Type B pancreatic cell (in vitro differentiated cells): ENCODE results near the gene DAB1. TPM values are rescaled to one million over a fixed set of nuclear protein-coding genes. Genes with fewer than 3 reads are reported as not detected.

Experiments
- DNase-seq: peaks from one replicate; pipeline ENCODE4 v3.0.0; 2021; ENCODE audit warnings: mixed read lengths; ENCODE audit not compliant: unreplicated experiment; ENCODE audit errors: extremely low spot score
- H3K27ac Mint-ChIP-seq: 2 replicates; pipeline ENCODE4 v1.8.0; 2021; ENCODE audit warnings: mild to moderate bottlenecking, mixed read lengths
- H3K27me3 Mint-ChIP-seq: 2 replicates; pipeline ENCODE4 v1.8.0; 2021; ENCODE audit warnings: mixed read lengths
- H3K36me3 Mint-ChIP-seq: 2 replicates; pipeline ENCODE4 v1.8.0; 2021; ENCODE audit warnings: mixed read lengths
- H3K4me1 Mint-ChIP-seq: one replicate; pipeline ENCODE4 v1.8.0; 2021; ENCODE audit warnings: mixed read lengths; ENCODE audit not compliant: unreplicated experiment
- H3K4me3 Mint-ChIP-seq: 2 replicates; pipeline ENCODE4 v1.8.0; 2021; ENCODE audit warnings: mild to moderate bottlenecking, mixed read lengths
- H3K9me3 Mint-ChIP-seq: 2 replicates; pipeline ENCODE4 v1.8.0; 2021; ENCODE audit warnings: mixed read lengths
- total RNA-seq: library from RNA; stranded (reverse); gene quantifications from 2 replicates; pipeline ENCODE4 v1.2.1, GENCODE V29; 2021; ENCODE audit warnings: low replicate concordance
- TF ChIP-seq, protein P1 (sequence below): fragments of 200-600 bp; sonication (generic); conservative IDR thresholded peaks from 2 replicates; pipeline ENCODE4 v1.5.0; 2021; ENCODE audit warnings: antibody characterized with exemption, mild to moderate bottlenecking

DAB1 gene
- total RNA-seq, 1 donor from 2014 or later = 7.3 TPM

DNA sequence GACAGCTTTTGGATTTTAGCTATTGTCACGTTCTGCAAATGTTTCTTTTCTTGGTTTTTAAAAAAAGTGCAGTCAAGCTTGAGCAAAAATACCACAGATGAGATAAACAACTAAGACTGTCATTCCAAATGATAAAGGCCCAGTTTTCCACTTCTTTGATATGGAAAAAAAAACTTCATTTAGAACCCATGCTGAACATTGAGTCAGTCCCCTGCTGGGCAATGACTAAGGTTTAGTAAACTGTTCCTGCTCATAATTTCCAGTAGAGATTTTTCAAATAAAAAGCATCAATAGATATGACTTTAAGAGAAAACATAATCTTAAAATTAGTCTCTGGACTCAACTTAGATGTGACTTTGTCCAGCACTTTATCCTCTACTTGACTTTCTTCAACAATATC, 290.2 kb downstream of the DAB1 start:
- no peak overlapping the region for H3K27ac Mint-ChIP-seq
- H3K4me1 Mint-ChIP-seq = no peaks in the 10 kb centered on the region
- DNase-seq = no peak
- peaks cover 15% of the 10 kb centered on the region for H3K27me3 Mint-ChIP-seq
- H3K36me3 Mint-ChIP-seq = no peaks in the 10 kb centered on the region
- TF ChIP-seq, protein P1, sequence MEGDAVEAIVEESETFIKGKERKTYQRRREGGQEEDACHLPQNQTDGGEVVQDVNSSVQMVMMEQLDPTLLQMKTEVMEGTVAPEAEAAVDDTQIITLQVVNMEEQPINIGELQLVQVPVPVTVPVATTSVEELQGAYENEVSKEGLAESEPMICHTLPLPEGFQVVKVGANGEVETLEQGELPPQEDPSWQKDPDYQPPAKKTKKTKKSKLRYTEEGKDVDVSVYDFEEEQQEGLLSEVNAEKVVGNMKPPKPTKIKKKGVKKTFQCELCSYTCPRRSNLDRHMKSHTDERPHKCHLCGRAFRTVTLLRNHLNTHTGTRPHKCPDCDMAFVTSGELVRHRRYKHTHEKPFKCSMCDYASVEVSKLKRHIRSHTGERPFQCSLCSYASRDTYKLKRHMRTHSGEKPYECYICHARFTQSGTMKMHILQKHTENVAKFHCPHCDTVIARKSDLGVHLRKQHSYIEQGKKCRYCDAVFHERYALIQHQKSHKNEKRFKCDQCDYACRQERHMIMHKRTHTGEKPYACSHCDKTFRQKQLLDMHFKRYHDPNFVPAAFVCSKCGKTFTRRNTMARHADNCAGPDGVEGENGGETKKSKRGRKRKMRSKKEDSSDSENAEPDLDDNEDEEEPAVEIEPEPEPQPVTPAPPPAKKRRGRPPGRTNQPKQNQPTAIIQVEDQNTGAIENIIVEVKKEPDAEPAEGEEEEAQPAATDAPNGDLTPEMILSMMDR = no peak
- H3K9me3 Mint-ChIP-seq = no peaks in the 10 kb centered on the region
- no peak overlapping the region for H3K4me3 Mint-ChIP-seq

DNA sequence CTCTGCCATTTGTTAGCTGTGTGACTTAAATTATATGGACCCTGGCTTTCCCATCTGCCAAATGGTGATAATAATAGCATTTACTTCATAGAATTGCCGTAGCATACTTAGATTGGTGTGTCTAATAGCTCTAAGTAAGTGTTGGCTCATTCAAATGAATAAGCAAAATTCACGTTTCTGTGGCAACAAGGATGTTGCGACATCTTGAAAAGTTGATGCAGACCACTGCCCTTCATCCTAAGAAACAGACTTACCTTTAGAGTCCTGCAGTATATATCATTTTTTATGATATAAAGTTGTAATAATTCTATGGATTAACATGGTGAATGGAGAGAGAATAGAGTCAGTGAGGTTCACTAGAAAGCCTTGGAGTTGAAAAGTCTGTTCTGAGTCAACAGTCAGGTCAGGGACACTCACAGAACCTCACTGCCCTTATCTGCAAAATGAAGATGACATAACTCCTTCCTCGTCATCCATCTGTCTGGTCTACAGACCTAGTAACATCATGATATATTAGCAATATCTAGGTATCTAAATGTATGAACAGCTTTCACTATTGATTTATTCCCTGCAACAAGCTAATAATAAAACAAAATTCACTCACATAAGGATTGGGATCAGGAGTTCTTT, 290.8 kb downstream of the DAB1 start:
- no peaks in the 10 kb centered on the region for H3K4me1 Mint-ChIP-seq
- no peak for DNase-seq
- H3K27ac Mint-ChIP-seq = no peak overlapping the region
- no peaks in the 10 kb centered on the region for H3K9me3 Mint-ChIP-seq
- no peaks in the 10 kb centered on the region for H3K36me3 Mint-ChIP-seq
- H3K27me3 Mint-ChIP-seq = peaks cover 12% of the 10 kb centered on the region
- H3K4me3 Mint-ChIP-seq = no peak overlapping the region
- TF ChIP-seq, protein P1 = no peak

DNA sequence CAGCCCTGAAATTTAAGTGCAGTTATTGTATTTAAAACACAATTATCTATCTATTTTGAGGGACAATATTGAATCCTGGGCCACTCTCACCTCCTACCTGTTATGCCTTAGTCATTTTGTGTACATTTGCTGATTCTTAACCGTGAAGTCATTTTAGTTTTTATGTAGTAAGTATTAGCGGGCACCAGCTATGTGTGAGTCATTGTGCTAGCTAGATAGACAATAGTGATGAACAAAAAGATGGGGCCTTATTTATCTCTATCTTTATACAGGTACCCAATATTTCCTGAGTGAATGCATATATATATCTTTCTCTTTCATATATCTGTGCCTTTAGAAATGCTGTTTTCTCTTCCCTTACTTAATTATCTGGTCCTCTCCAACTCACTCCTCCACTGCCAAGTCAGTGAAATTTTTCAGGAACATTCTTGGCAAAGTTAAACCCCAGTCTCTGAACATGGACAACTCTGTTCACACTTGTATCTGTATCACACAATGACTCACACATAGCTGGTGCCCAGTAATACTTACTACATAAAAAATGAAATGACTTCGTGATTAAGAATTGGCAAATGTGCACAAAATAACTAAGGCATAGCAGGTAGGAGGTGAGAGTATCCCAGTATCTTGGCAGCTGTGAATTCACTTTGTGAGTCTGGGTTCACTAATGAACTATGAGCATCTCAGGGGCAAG, 292.0 kb downstream of the DAB1 start:
- H3K4me1 Mint-ChIP-seq = no peaks in the 10 kb centered on the region
- no peak overlapping the region for H3K4me3 Mint-ChIP-seq
- H3K9me3 Mint-ChIP-seq = no peaks in the 10 kb centered on the region
- no peaks in the 10 kb centered on the region for H3K36me3 Mint-ChIP-seq
- H3K27me3 Mint-ChIP-seq = peaks cover 8% of the 10 kb centered on the region
- DNase-seq = no peak
- TF ChIP-seq, protein P1 = no peak
- H3K27ac Mint-ChIP-seq = no peak overlapping the region

DNA sequence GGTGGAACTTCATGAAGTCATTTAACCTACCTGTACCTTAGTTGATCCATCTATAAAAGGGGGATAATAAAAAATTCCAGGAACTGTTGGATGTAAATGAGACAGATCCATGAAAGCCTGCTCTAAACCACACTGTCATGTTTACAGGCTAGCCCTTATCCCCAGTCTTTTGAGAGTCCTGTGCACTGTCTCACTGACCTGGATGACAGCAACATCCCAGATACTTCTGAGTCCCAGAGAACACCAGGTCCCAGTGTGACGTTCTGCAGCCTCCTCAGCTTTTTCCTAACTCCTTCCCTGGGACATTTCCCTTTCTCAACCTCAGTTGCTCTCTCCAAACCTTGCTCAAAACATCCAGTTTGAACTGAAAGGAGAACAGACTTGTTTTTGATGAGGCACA, 292.6 kb downstream of the DAB1 start:
- H3K4me3 Mint-ChIP-seq = no peak overlapping the region
- no peaks in the 10 kb centered on the region for H3K36me3 Mint-ChIP-seq
- no peak for DNase-seq
- no peak overlapping the region for H3K27ac Mint-ChIP-seq
- no peaks in the 10 kb centered on the region for H3K4me1 Mint-ChIP-seq
- no peaks in the 10 kb centered on the region for H3K9me3 Mint-ChIP-seq
- TF ChIP-seq, protein P1 = no peak
- H3K27me3 Mint-ChIP-seq = peaks cover 6% of the 10 kb centered on the region

DNA sequence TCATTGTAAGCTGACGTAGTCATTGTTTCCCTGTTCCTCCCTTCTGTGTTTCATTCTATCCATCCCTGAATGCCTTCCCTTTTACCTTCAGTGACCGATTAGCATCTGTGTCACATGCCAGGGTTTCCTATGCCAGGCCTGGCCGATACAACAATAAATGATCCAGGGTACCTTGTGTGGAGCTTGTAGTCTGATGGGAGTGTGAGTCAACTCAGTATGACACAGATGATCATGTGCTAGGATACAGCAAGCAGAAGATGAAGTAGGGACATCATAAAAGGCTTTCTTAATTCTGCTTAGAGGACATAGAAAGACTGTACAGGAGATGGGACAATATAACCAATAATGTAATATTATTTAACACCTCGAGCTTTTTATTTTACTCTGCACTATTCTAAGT, 294.0 kb downstream of the DAB1 start:
- TF ChIP-seq, protein P1 = no peak
- no peak for DNase-seq
- Mint-ChIP-seq H3K27ac (no peak overlapping the region), H3K4me3 (no peak overlapping the region), H3K9me3 (no peaks in the 10 kb centered on the region), H3K4me1 (no peaks in the 10 kb centered on the region), H3K27me3 (peaks cover 5% of the 10 kb centered on the region), H3K36me3 (no peaks in the 10 kb centered on the region)
